OCI-M1 (cell line): Measurements from ENCODE around the gene GNAZ.

Experiments
- DNase-seq: peaks from one replicate; lab custom pipeline; 2025; lab: John Stamatoyannopoulos, UW

The GNAZ gene

GRCh38 chr22:23093051-23093788, 22.9 kb downstream of the GNAZ start:
- no peak for DNase-seq

DNA sequence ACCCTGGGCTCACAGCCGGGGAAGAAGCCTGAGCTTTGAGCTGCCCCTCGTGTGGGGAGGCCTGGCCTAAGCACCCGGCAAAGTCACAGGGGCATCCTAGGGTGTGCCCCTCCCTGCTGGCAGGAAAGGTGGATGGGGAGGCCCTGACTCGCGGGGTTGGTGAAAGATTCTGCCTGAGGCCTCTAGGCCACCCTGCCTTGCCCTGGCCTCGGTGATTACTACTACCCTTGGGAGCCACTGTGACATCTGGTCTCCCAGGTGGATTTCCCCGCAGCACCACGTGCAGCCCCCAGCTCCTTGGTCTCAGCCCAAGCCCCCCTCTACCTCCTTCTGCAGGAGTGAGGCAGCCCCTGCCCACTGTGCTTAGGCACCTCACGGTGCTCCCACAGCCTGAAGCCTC, 23.9 kb downstream of the GNAZ start:
- DNase-seq, result no peak

DNA sequence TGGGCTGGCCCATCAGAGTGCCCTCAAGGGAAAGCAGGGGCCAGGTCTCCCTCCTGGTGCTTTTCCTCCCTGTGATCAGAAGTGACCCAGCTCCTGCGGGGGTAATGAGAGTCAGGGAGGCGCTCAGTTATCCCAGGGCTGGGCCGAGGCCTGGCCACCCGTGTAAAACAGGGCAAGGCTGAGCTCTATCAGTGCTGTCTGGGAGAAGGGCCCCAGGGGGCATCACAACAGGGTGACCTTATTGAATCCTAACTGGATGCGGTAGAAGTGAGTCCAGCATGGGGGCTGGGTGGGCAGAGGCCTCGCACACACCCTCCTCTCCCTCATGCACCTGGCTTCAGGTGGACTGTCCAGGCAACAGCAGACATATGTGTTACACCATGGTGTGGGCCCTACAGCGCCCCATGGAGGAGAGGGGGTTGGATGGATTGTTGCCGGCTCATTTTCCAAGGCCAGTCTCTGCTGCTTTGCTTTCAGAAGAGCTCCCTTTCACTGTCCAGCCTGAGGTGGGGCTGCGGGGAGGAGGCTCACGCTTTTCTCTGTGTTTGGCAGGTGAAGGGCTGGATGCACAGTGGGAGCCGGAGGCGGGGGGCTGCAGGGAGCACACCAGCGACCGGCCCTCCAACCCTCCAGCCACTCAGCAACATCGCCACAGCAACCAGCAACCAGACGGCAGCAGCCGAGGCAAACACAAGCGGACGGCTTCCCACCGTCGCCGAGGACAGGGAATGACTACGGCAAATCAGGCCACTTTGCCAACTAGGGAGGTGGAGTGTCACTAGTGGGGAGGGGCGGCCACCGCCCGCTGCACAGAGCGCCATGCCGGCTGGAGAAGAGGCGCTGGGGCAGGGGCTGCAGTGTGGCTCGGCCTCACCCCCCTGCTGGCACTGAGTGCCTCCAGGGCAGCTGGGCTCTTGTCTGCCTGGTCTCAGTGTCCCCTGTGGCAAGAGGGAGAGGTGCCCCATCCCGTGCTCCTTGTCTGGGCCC, 24.7 kb downstream of the GNAZ start:
- no peak for DNase-seq

DNA sequence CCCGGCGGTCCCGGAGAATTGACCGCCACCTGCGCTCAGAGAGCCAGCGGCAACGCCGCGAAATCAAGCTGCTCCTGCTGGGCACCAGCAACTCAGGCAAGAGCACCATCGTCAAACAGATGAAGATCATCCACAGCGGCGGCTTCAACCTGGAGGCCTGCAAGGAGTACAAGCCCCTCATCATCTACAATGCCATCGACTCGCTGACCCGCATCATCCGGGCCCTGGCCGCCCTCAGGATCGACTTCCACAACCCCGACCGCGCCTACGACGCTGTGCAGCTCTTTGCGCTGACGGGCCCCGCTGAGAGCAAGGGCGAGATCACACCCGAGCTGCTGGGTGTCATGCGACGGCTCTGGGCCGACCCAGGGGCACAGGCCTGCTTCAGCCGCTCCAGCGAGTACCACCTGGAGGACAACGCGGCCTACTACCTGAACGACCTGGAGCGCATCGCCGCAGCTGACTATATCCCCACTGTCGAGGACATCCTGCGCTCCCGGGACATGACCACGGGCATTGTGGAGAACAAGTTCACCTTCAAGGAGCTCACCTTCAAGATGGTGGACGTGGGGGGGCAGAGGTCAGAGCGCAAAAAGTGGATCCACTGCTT, 25.5 kb downstream of the GNAZ start:
- no peak for DNase-seq

- no peak for DNase-seq
These were observed 27.3 kb downstream of the GNAZ start for GRCh38 chr22:23097412-23098229.

GRCh38 chr22:23098230-23098705, 27.9 kb downstream of the GNAZ start:
- DNase-seq, result no peak

GRCh38 chr22:23098718-23099530, 28.6 kb downstream of the GNAZ start:
- no peak for DNase-seq

DNA sequence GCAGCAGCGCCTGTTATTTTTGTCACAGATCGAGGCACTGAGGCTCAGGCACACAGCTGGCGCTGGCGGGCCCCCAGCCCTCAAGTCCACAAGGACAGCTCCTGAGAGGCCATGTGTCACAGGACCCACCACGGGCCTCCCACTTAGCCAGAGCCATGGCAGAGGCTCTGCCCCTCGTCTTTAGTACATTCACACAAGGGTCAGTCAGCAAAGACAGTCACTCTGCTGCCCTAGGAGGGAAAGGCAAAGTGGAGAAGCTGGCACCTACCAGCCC, 29.1 kb downstream of the GNAZ start:
- DNase-seq, result no peak

- no peak for DNase-seq
These were observed 29.9 kb downstream of the GNAZ start for GRCh38 chr22:23100124-23100801.

- DNase-seq, result no peak
These were observed 31.2 kb downstream of the GNAZ start for GRCh38 chr22:23101524-23101923.

- no peak for DNase-seq
These were observed 31.8 kb downstream of the GNAZ start for GRCh38 chr22:23102002-23102655.

DNA sequence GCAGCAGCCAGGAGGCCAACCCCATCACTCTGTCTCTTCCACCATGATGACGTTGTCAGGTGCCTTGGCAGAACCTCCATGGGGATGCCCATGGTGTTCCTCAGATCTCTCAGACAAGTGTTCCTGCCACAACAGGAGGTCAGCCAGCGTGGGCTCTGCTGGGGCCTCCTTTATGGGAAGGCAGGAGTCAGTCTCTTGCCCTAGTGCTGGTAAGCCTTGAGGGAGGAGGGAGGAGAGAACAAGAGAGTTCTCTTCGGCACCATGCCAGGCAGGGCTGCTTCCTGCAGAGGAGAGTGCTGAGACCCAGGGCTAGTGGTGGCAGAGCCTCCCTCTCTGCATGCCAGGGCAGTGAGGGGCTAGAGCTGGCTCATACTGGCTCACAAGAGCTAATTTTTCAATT, 32.5 kb downstream of the GNAZ start:
- DNase-seq, result no peak

- no peak for DNase-seq
These were observed 33.1 kb downstream of the GNAZ start for GRCh38 chr22:23103199-23103954.

GRCh38 chr22:23104187-23104971, 34.1 kb downstream of the GNAZ start:
- DNase-seq, result no peak

DNA sequence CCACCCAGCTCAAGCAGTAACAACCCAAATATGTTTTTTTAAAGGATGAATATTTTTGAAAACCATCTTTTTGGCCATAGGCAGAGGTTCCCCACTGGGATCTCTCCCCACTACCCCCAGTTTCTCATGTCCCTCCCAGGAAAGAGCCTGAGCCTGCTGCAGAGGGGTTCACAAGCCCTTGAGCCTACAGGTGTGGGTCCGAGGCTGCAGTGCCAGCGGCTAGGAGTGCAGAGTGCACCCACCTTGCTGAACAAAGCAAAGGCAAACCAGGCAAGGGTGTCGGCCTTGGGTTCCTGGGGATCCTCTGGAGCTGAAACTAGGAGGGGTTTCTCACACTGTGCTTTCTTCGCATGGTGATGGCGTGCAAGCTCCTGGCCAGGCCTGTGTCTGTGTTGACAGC, 35.0 kb downstream of the GNAZ start:
- DNase-seq, result no peak

GRCh38 chr22:23105919-23106318, 35.6 kb downstream of the GNAZ start:
- DNase-seq, result no peak

DNA sequence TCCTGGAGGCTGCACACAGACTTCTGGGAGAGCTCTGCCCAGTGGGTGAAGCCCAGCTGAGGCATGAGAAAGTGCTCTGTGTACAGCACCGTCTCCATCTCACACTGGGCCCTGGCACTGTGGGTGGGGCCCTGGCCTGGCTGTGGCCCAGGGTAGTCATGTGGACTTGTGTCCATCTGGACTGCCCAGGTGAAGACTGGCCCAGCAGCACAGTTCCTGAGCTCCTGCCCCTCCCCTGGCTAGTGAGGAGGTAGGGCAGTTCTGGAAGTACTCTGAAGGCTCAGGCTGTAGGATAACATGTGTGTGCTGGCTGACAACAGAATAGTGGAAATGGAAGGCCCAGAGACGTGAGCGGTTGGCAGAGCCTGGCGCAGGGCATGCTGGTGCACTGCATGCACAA, 36.0 kb downstream of the GNAZ start:
- DNase-seq, result no peak

GRCh38 chr22:23106906-23107367, 36.6 kb downstream of the GNAZ start:
- DNase-seq, result no peak
